Nephron (organoid): ENCODE data around the gene POU3F2.

ENCODE experiments used
- H3K27ac Mint-ChIP-seq, 3 experiments: 2 replicates each; pipeline ENCODE4 v1.8.0; 2020; ENCODE audit warnings: mixed read lengths in 3 of 3, mild to moderate bottlenecking in 2 of 3, moderate library complexity in 1 of 3
- H3K27me3 Mint-ChIP-seq: 2 replicates; pipeline ENCODE4 v1.8.0; 2021; ENCODE audit warnings: low read depth, mild to moderate bottlenecking, moderate library complexity, mixed read lengths
- H3K36me3 Mint-ChIP-seq: 2 replicates; pipeline ENCODE4 v1.8.0; 2020; ENCODE audit warnings: low read depth, mixed read lengths
- H3K4me1 Mint-ChIP-seq: 2 replicates; pipeline ENCODE4 v1.8.0; 2020; ENCODE audit warnings: mixed read lengths
- H3K4me3 Mint-ChIP-seq, 3 experiments: 2 replicates each; pipeline ENCODE4 v1.8.0; 2020; ENCODE audit warnings: mild to moderate bottlenecking in 3 of 3, mixed read lengths in 3 of 3, moderate library complexity in 2 of 3
- H3K9me3 Mint-ChIP-seq: 2 replicates; pipeline ENCODE4 v1.8.0; 2020; ENCODE audit warnings: mixed read lengths
- CTCF ChIP-seq, 3 experiments: fragments of 200-600 bp; sonication (generic); IDR thresholded peaks; one replicate each; pipeline ENCODE4 v1.5.0; 2021; ENCODE audit warnings: antibody characterized with exemption in 3 of 3; ENCODE audit not compliant: unreplicated experiment in 3 of 3

The POU3F2 gene

DNA sequence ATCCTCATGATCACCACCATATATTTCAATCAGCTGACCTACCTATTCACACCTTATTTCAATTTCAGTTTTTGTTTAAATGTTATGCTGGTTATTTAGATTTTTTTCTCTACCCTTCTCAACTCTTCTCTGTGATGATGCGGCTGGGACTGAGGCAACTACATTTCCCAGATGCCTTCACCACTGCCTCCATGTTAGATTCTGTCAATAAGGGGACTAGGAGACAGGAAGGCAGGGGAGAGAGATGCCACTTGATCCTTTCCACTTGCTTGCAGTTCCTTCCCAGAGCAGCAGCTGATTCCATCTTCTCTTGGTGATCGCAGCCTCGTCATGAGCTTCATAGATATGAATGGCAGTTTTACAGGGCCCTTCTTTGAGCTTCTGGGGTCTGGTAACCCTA, 33.5 kb upstream of the POU3F2 start:
- Mint-ChIP-seq H3K27ac (no peak overlapping the region), H3K9me3 (peaks cover 7% of the 10 kb centered on the region), H3K4me3 (no peak overlapping the region), H3K36me3 (no peaks in the 10 kb centered on the region), H3K27me3 (no peaks in the 10 kb centered on the region), H3K4me1 (no peaks in the 10 kb centered on the region)
- TF ChIP-seq CTCF (IDR thresholded peaks at IDR 0.05; ENCODE audit: unreplicated experiment in 3 of 3), result no peak

DNA sequence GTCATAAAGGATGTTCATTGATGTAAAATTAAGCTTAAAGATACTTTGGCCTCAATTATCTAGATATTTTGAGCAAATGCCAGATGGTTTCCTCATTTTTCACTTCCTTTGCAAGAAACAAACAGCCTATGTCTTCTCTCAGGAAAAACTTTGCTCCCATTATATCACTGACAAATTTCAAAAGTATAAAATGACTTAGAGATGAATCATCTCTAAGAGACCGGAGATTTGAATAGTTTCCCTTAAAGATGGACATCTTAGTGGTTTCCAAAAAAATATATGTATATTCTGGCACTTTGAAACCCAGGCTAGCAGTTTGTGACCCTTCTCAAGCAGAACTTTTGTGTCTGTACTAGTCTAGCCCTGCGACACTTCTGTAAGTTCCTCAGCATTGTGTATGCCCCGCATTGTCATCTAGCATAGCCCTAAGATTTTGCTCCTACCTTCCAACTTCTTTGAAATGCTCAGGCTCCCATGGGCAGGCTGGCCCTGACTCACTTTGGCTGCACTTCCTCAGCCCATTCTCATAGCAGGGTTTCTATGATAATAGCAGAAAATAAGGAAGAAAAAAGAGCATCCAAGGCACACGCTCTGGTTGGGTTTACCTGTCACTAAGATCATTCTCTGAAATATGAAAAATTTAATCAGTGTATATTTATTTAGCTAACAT, 25.7 kb upstream of the POU3F2 start:
- Mint-ChIP-seq H3K4me3 (no peak overlapping the region), H3K4me1 (no peaks in the 10 kb centered on the region), H3K9me3 (peaks cover 8% of the 10 kb centered on the region), H3K27ac (no peak overlapping the region), H3K27me3 (no peaks in the 10 kb centered on the region), H3K36me3 (no peaks in the 10 kb centered on the region)
- no peak for TF ChIP-seq CTCF (IDR thresholded peaks at IDR 0.05; ENCODE audit: unreplicated experiment in 3 of 3)

- Mint-ChIP-seq H3K27ac (no peak overlapping the region), H3K27me3 (no peaks in the 10 kb centered on the region), H3K36me3 (no peaks in the 10 kb centered on the region), H3K4me1 (no peaks in the 10 kb centered on the region), H3K9me3 (peaks cover 8% of the 10 kb centered on the region), H3K4me3 (no peak overlapping the region)
- no peak for TF ChIP-seq CTCF (IDR thresholded peaks at IDR 0.05; ENCODE audit: unreplicated experiment in 3 of 3)
These were observed 22.2 kb upstream of the POU3F2 start for GRCh38 chr6:98812220-98812619.

GRCh38 chr6:98816799-98817198, 17.6 kb upstream of the POU3F2 start:
- TF ChIP-seq CTCF (IDR thresholded peaks at IDR 0.05; ENCODE audit: unreplicated experiment in 3 of 3), result no peak
- H3K36me3 Mint-ChIP-seq, result no peaks in the 10 kb centered on the region
- no peak overlapping the region for H3K27ac Mint-ChIP-seq
- H3K9me3 Mint-ChIP-seq, result peaks cover 8% of the 10 kb centered on the region
- H3K27me3 Mint-ChIP-seq, result peaks cover 30% of the 10 kb centered on the region
- H3K4me3 Mint-ChIP-seq, result no peak overlapping the region
- H3K4me1 Mint-ChIP-seq, result no peaks in the 10 kb centered on the region

DNA sequence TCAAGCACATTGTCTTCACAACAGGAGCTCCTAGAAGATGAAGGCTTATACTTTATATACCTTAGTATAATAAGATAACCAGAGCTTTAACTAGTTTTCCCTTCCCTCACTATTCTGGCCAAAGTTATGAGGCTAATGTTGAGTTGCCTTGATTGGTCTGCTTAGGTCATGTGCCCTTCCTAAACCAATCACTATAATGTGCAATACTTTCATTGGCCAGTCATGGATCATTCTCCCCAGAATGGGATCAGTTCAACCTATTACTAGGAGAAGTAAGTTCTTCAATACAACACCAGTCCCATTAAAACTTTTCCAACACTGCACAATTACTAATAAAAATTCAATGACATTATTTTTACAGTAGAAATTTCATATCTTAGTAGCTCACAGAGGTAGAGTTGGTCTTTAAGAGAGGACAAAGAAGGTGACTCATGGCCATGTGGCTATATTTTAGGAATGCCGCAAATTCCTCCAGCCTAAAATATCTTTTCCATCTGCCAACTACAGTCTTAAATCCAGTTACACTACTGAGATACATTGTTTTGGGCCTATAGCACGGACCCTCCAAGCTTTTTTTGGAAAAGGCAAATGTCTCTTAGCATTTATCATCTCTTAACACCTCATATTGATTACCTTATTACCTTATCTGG, 12.5 kb upstream of the POU3F2 start:
- TF ChIP-seq CTCF (IDR thresholded peaks at IDR 0.05; ENCODE audit: unreplicated experiment in 3 of 3), result no peak
- H3K36me3 Mint-ChIP-seq, result no peaks in the 10 kb centered on the region
- no peak overlapping the region for H3K27ac Mint-ChIP-seq
- H3K4me3 Mint-ChIP-seq, result no peak overlapping the region
- no peaks in the 10 kb centered on the region for H3K9me3 Mint-ChIP-seq
- peaks cover 23% of the 10 kb centered on the region for H3K4me1 Mint-ChIP-seq
- H3K27me3 Mint-ChIP-seq, result peaks cover 81% of the 10 kb centered on the region
